ENCODE data around the gene SSH3. TPM values are rescaled to one million over a fixed set of nuclear protein-coding genes. Genes with fewer than 3 reads are reported as not detected.

The SSH3 gene
- total RNA-seq, 2 experiments from 2014 or later, result 7.4 to 9.1 TPM

DNA sequence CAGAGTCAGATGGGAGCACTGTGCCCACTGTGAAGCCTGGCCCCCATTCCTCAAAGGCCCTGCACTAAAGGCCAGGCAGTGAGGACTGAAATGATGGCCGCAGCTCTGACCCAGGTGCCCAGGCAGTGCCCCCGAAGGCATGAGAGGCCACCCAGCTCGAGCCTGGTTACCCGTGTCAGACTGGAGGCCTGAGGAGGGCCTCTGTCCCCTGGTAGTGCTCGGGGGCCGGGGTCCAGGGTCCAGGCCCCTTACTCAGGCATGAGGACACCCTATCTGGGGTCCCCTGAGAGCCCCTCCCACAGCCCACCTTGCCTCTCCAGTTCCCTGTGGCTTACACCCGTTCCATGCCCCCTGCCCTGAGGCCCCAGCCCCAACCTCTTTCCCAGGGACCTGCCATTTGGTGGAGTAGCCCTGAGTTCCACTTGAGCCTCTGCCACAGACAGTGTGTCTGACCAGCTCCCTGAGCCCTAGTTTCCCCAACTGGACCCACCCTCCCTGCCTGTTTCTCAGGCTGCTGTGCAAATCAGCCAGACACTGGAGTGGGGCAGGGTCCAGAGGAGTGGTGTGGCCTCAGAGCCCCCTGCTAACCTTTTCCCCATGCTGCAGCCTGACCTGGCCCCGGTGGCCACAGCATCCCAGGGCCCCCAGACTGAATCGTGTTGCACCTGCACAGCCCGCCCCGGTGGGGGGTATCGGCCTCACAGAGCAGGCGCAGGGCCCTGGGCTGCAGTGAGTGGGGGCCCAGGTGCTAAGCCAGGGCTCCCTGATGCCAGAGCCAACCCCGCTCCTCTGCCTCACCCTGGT is 25.0 kb upstream of the SSH3 start:
- intact Hi-C loops (cut with micrococcal nuclease), result no loop called here
- H3K27me3 Mint-ChIP-seq, result no peaks in the 10 kb centered on the region

DNA sequence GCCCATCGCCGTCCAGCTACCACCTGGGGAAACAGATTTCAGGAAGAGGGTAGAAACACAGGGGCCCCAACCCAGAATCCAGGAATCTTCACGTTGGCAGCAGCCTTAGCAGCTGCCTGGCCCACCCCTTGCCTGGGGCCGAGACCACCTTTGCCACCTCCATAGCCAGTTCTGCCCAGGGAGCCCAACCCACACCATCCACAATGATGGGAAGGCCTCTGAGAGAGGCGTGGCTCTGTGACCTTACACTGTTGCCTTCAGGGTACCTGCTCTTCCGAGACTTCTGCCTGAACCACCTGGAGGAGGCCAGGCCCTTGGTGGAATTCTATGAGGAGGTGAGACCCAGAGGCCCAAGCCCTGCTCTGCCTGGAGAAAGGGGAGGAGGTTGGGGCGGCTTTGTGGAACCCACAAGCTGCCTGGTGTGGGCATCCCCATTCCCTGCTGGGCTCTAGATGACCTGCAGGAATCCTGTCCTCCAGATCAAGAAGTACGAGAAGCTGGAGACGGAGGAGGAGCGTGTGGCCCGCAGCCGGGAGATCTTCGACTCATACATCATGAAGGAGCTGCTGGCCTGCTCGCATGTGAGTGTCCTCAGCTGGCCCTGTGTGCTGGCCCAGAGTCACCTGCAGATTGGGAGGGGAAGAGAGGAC is 24.3 kb upstream of the SSH3 start:
- Mint-ChIP-seq H3K27me3 (no peaks in the 10 kb centered on the region), H3K9me3 (no peaks in the 10 kb centered on the region), H3K4me3 (peak overlapping the region; percentile 71), H3K27ac (peak overlapping the region; percentile 97), H3K4me1 (ENCODE audit: low read depth) (peaks cover 42% of the 10 kb centered on the region), H3K36me3 (ENCODE audit: low read depth) (peaks cover 70% of the 10 kb centered on the region)
- intact Hi-C loops (cut with micrococcal nuclease), result no loop called here
- DNase-seq (no peak), ATAC-seq (no peak)
- CTCF ChIA-PET, result interaction anchor here (1.0 to 2.3 kb wide), 4 partner anchors 11 to 39 kb away, joined by 3 to 13 read pairs (median 5); partner anchors contain the start of gene GRK2
- TF ChIP-seq, protein P1, sequence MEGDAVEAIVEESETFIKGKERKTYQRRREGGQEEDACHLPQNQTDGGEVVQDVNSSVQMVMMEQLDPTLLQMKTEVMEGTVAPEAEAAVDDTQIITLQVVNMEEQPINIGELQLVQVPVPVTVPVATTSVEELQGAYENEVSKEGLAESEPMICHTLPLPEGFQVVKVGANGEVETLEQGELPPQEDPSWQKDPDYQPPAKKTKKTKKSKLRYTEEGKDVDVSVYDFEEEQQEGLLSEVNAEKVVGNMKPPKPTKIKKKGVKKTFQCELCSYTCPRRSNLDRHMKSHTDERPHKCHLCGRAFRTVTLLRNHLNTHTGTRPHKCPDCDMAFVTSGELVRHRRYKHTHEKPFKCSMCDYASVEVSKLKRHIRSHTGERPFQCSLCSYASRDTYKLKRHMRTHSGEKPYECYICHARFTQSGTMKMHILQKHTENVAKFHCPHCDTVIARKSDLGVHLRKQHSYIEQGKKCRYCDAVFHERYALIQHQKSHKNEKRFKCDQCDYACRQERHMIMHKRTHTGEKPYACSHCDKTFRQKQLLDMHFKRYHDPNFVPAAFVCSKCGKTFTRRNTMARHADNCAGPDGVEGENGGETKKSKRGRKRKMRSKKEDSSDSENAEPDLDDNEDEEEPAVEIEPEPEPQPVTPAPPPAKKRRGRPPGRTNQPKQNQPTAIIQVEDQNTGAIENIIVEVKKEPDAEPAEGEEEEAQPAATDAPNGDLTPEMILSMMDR (IDR thresholded peaks at IDR 0.05), result no peak
- POLR2A ChIA-PET, result interaction anchor here (0.8 to 19.8 kb wide), 6 partner anchors 9 to 1564 kb away, joined by 3 to 308 read pairs (median 12); partner anchors contain the start of genes ANKRD13D and GRK2

More for the DNA sequence above, 25.0 kb upstream of the SSH3 start:
- POLR2A ChIA-PET, result interaction anchor here (0.8 to 19.8 kb wide), 9 partner anchors 9 to 206 kb away, joined by 3 to 308 read pairs (median 6); partner anchors contain the start of genes ANKRD13D, GRK2 and SSH3
- DNase-seq, result no peak
- CTCF ChIA-PET, result interaction anchor here (0.9 to 3.9 kb wide), 12 partner anchors 9 to 104 kb away, joined by 3 to 21 read pairs (median 4); partner anchors contain the start of genes ANKRD13D, CLCF1 and GRK2
- Mint-ChIP-seq H3K9me3 (no peaks in the 10 kb centered on the region), H3K36me3 (ENCODE audit: low read depth) (peaks cover 68% of the 10 kb centered on the region), H3K4me1 (ENCODE audit: low read depth) (peaks cover 47% of the 10 kb centered on the region), H3K4me3 (peak overlapping the region; percentile 71), H3K27ac (peak overlapping the region; percentile 97)
- TF ChIP-seq, protein P1 (IDR thresholded peaks at IDR 0.05), result no peak
- no peak for ATAC-seq

DNA sequence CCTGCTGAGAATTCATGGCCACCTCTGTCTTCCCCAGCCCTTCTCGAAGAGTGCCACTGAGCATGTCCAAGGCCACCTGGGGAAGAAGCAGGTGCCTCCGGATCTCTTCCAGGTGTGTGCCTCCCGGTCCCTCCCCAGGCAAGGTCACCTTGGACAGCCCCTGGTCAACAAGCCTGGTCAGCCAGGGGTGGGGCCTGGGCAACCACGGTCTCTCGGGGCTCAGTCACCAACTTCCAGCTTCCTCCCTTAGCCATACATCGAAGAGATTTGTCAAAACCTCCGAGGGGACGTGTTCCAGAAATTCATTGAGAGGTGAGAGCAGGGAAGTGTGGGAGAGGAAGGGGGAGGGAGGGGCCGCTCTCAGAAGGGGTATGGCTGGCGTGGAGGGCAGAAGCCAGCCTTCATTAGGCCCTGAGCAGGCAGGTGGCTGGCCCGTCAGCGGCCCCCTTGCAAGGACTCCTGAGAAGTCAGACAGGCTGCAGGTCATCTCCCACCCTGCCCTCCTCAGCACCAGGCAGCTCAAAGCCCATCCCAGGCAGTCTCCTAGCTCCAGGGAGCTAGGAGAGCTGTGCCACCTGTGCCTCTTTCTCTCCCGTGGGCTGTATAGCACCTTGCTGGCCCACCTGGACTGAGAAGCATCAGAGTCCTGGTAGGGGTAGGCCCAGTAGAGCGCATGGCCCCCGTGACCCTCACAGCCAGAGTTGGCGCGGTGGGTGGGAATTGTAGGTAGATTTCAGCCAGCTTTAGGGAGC is 23.6 kb upstream of the SSH3 start:
- no peaks in the 10 kb centered on the region for H3K9me3 Mint-ChIP-seq
- H3K36me3 Mint-ChIP-seq (ENCODE audit: low read depth), result peaks cover 64% of the 10 kb centered on the region
- H3K4me3 Mint-ChIP-seq, result no peak overlapping the region
- no peaks in the 10 kb centered on the region for H3K27me3 Mint-ChIP-seq
- peaks cover 38% of the 10 kb centered on the region for H3K4me1 Mint-ChIP-seq (ENCODE audit: low read depth)
- TF ChIP-seq, protein P1 (IDR thresholded peaks at IDR 0.05), result no peak
- ATAC-seq (no peak), DNase-seq (no peak)
- intact Hi-C loops (cut with micrococcal nuclease), result no loop called here
- CTCF ChIA-PET, result interaction anchor here (1.1 to 1.9 kb wide), 2 partner anchors 18 to 34 kb away, joined by 3 to 7 read pairs; no protein-coding TSS in a partner anchor
- H3K27ac Mint-ChIP-seq, result peak overlapping the region; percentile 97
- POLR2A ChIA-PET, result interaction anchor here (0.8 to 19.8 kb wide), 5 partner anchors 10 to 1565 kb away, joined by 3 to 308 read pairs (median 3); partner anchors contain the start of genes ANKRD13D and GRK2

DNA sequence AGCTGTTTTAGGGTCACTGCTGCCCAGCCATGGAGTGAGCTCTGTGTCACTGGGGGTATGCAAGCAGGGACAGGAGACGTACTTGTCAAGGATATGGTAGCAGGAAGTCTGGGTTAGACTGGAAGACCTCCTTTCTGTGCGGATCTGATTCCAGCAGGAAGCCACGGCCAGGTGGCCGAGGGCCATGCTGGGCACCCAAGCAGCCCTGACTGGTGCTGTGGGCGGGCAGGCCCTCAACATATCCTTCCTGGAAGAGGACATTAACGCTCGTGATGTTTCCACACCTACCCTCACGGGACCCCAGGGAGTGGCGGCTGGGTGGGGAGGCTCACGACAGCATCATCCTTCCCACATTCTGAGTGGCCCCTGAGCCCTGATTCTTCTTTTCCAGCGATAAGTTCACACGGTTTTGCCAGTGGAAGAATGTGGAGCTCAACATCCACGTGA is 23.0 kb upstream of the SSH3 start:
- H3K27ac Mint-ChIP-seq, result peak overlapping the region; percentile 97

More for the DNA sequence above, 23.0 kb upstream of the SSH3 start:
- Mint-ChIP-seq H3K27me3 (no peaks in the 10 kb centered on the region), H3K9me3 (no peaks in the 10 kb centered on the region), H3K4me1 (ENCODE audit: low read depth) (peaks cover 38% of the 10 kb centered on the region), H3K36me3 (ENCODE audit: low read depth) (peaks cover 66% of the 10 kb centered on the region), H3K4me3 (no peak overlapping the region)
- TF ChIP-seq, protein P1 (IDR thresholded peaks at IDR 0.05), result no peak
- CTCF ChIA-PET, result interaction anchor here (1.9 kb wide), 1 partner anchor 19 kb away, joined by 7 read pairs; no protein-coding TSS in a partner anchor
- DNase-seq (no peak), ATAC-seq (no peak)
- intact Hi-C loops (cut with micrococcal nuclease), result no loop called here
- POLR2A ChIA-PET, result interaction anchor here (1.0 to 19.8 kb wide), 3 partner anchors 10 to 25 kb away, joined by 3 to 308 read pairs (median 89); partner anchors contain the start of genes ANKRD13D and GRK2
